HepG2 (cell line): ENCODE results near the gene ANKZF1. TPM values are rescaled to one million over a fixed set of nuclear protein-coding genes. Genes with fewer than 3 reads are reported as not detected.
"Not testable (repeated sequence)": the region's sequence is repeated elsewhere in the genome, so short reads cannot be mapped to it uniquely, and the experiment has no call there.

Source experiments
- ARID4A ChIP-seq: sonication (generic); formaldehyde crosslinking; IDR thresholded peaks from 2 replicates; pipeline ENCODE4 v1.5.0; 2020; ENCODE audit warnings: mild to moderate bottlenecking, missing genetic modification reagents, borderline replicate concordance
- FOXP1 ChIP-seq, 2 experiments: fragments of 450-650 bp in 1 of 2; IDR thresholded peaks; 2 replicates each; pipeline ENCODE4 v1.6.1; 2017 to 2018; ENCODE audit warnings: antibody characterized with exemption in 1 of 2
- GATA4 ChIP-seq: sonication (generic); IDR thresholded peaks from 2 replicates; pipeline ENCODE4 v1.6.1; 2016; ENCODE audit warnings: antibody characterized with exemption, low read depth, borderline replicate concordance
- HOMEZ ChIP-seq: IDR thresholded peaks from 2 replicates; pipeline ENCODE4 v1.6.1; 2016; ENCODE audit warnings: low read depth
- MAX ChIP-seq: IDR thresholded peaks from 2 replicates; pipeline ENCODE4 v1.6.1; 2012; ENCODE audit warnings: inconsistent platforms
- MTA1 ChIP-seq: sonication (generic); formaldehyde crosslinking; IDR thresholded peaks from 2 replicates; pipeline ENCODE4 v1.4.0; 2020; ENCODE audit warnings: missing genetic modification reagents, mild to moderate bottlenecking, borderline replicate concordance
- NFIC ChIP-seq: IDR thresholded peaks from 2 replicates; pipeline ENCODE4 v1.6.1; 2012; ENCODE audit warnings: mild to moderate bottlenecking, low read length, inconsistent platforms
- NFYC ChIP-seq: IDR thresholded peaks from 2 replicates; pipeline ENCODE4 v1.6.1; 2016; ENCODE audit warnings: missing genetic modification reagents, missing compliant biosample characterization
- POGZ ChIP-seq: sonication (generic); formaldehyde crosslinking; IDR thresholded peaks from 2 replicates; pipeline ENCODE4 v1.4.0; 2020; ENCODE audit warnings: mild to moderate bottlenecking, missing genetic modification reagents
- POLR2A ChIP-seq, 2 experiments: IDR thresholded peaks; 2 replicates each; pipeline ENCODE4 v1.6.1; 2011; ENCODE audit warnings: low read depth in 2 of 2, low read length in 2 of 2, mild to moderate bottlenecking in 1 of 2, moderate library complexity in 1 of 2; ENCODE audit not compliant: insufficient read depth in 1 of 2
- POLR2AphosphoS5 ChIP-seq: IDR thresholded peaks from 2 replicates; pipeline ENCODE4 v1.6.1; 2012; ENCODE audit warnings: low read depth, low read length
- RXRB ChIP-seq: IDR thresholded peaks from 2 replicates; pipeline ENCODE4 v1.6.1; 2016; ENCODE audit warnings: borderline replicate concordance, missing genetic modification reagents, missing compliant biosample characterization
- SAP130 ChIP-seq: IDR thresholded peaks from 2 replicates; pipeline ENCODE4 v1.6.1; 2016; ENCODE audit warnings: low read depth
- SOX13 ChIP-seq, 3 experiments: fragments of 450-650 bp in 1 of 3; sonication (generic) in 1 of 3; formaldehyde crosslinking in 1 of 3; IDR thresholded peaks in 2 of 3; conservative IDR thresholded peaks in 1 of 3; 2 replicates each; pipeline versions ENCODE4 v1.5.0 to v1.6.1; 2016 to 2020; ENCODE audit warnings: antibody characterized with exemption in 1 of 3, mild to moderate bottlenecking in 1 of 3, missing compliant biosample characterization in 1 of 3, missing genetic modification reagents in 1 of 3, moderate library complexity in 1 of 3
- TAF1 ChIP-seq: sonication (generic); formaldehyde crosslinking; IDR thresholded peaks from 2 replicates; pipeline ENCODE4 v1.4.0; 2020; ENCODE audit warnings: missing genetic modification reagents
- ZBTB38 ChIP-seq: sonication (generic); formaldehyde crosslinking; IDR thresholded peaks from 2 replicates; pipeline ENCODE4 v1.5.1; 2020; ENCODE audit warnings: mild to moderate bottlenecking, missing genetic modification reagents
- ZEB1 ChIP-seq: IDR thresholded peaks from 2 replicates; pipeline ENCODE4 v1.6.1; 2012; ENCODE audit warnings: mild to moderate bottlenecking, low read depth, inconsistent platforms; ENCODE audit not compliant: insufficient replicate concordance
- ZMYM2 ChIP-seq: sonication (generic); formaldehyde crosslinking; IDR thresholded peaks from 2 replicates; pipeline ENCODE4 v1.8.0; 2022; ENCODE audit warnings: mild to moderate bottlenecking, missing genetic modification reagents
- ZMYM4 ChIP-seq: sonication (generic); formaldehyde crosslinking; IDR thresholded peaks from 2 replicates; pipeline ENCODE4 v1.8.1; 2023; ENCODE audit warnings: mild to moderate bottlenecking, missing genetic modification reagents
- ZNF430 ChIP-seq: sonication (generic); formaldehyde crosslinking; IDR thresholded peaks from 2 replicates; pipeline ENCODE4 v1.9.0; 2021; ENCODE audit warnings: mild to moderate bottlenecking, missing genetic modification reagents
- ZNF704 ChIP-seq: sonication (generic); formaldehyde crosslinking; IDR thresholded peaks from 2 replicates; pipeline ENCODE4 v1.8.1; 2023; ENCODE audit warnings: mild to moderate bottlenecking, inconsistent platforms, moderate library complexity, missing genetic modification reagents, borderline replicate concordance
- ZNF772 ChIP-seq: sonication (generic); formaldehyde crosslinking; IDR thresholded peaks from 2 replicates; pipeline ENCODE4 v1.5.0; 2020; ENCODE audit warnings: mild to moderate bottlenecking, missing genetic modification reagents
- polyA plus RNA-seq, 8 experiments: library from polyadenylated mRNA; depleted of rRNA in 3 of 8; stranded (reverse) in 7 of 8; unstranded in 1 of 8; fragments of >200 nt; fragmentation: Illumina TruSeq in 4 of 8; extraction: Trizol in 4 of 8; gene quantifications; 2 replicates each; pipeline versions ENCODE4 v1.2.1 to v1.2.3, GENCODE V29; 2011 to 2016; ENCODE audit warnings: low read depth in 4 of 8, missing spikeins in 1 of 8, mixed read lengths in 1 of 8; ENCODE audit not compliant: insufficient read depth in 1 of 8
- total RNA-seq, 5 experiments: library from RNA; depleted of rRNA; stranded (reverse); fragments of >200 nt; fragmentation: Illumina TruSeq; extraction: Trizol; gene quantifications; 2 replicates each; pipeline ENCODE4 v1.2.3, GENCODE V29; 2016; ENCODE audit warnings: low read depth in 1 of 5

The ANKZF1 gene
- total and polyA plus RNA-seq, 2 of the 13 experiments (the other 11 are each of a cell fraction or from before 2014, with no cell fraction given) = 25.3 to 128 TPM

- 0 out of 2 replicates have a peak, but pooled peaks have one; percentile 14 for TF ChIP-seq ZNF772
- peak; percentile 68; the same call in 1 of the 2 replicates for TF ChIP-seq FOXP1 (IDR thresholded peaks at IDR 0.05)
- 0 out of 2 replicates have a peak, but pooled peaks have one; percentile 10 for TF ChIP-seq FOXP1 (CRISPR knock-in tag; IDR thresholded peaks at IDR 0.05)
- TF ChIP-seq MTA1 (CRISPR knock-in tag) = 0 out of 2 replicates have a peak, but pooled peaks have one; percentile 10
- TF ChIP-seq RXRB (CRISPR knock-in tag) = 0 out of 2 replicates have a peak, but pooled peaks have one; percentile 14
- 0 out of 2 replicates have a peak, but pooled peaks have one; percentile 32 for TF ChIP-seq ZNF430
- peak; percentile 75; the same call in 1 of the 2 replicates for TF ChIP-seq GATA4
- peak; percentile 68; the same call in 1 of the 2 replicates for TF ChIP-seq POGZ (CRISPR knock-in tag)
- TF ChIP-seq ZEB1 = peak; percentile 36
- TF ChIP-seq ZMYM4 (CRISPR knock-in tag) = peak; percentile 94
- TF ChIP-seq POLR2A (IDR thresholded peaks at IDR 0.05; ENCODE audit: insufficient read depth in 1 of 2, low read depth in 2 of 2, low read length in 2 of 2) = peak; percentile 77 to 95
- TF ChIP-seq MAX = peak; percentile 43; the same call in 1 of the 2 replicates
- peak; percentile 4; the same call in 1 of the 2 replicates for TF ChIP-seq TAF1 (CRISPR knock-in tag)
- not testable (repeated sequence) for TF ChIP-seq SOX13 (IDR thresholded peaks at IDR 0.05)
- peak in 1 of 2 experiments; percentile 45; a peak in 1 of 4 replicates for TF ChIP-seq SOX13 (CRISPR knock-in tag; conservative IDR thresholded peaks at IDR 0.05 in 1 of 2, IDR thresholded peaks at IDR 0.05 in 1 of 2)
- TF ChIP-seq ARID4A = peak; percentile 37; the same call in 1 of the 2 replicates
- TF ChIP-seq ZNF704 (CRISPR knock-in tag) = 0 out of 2 replicates have a peak, but pooled peaks have one; percentile 31
- TF ChIP-seq SAP130 (CRISPR knock-in tag) = peak; percentile 28; the same call in 1 of the 2 replicates
- TF ChIP-seq POLR2AphosphoS5 = peak; percentile 92
- TF ChIP-seq ZMYM2 (CRISPR knock-in tag) = 0 out of 2 replicates have a peak, but pooled peaks have one; percentile 60
- peak; percentile 98 for TF ChIP-seq ZBTB38
- 0 out of 2 replicates have a peak, but pooled peaks have one; percentile 49 for TF ChIP-seq NFIC
- TF ChIP-seq NFYC (CRISPR knock-in tag) = peak; percentile 81
- peak; percentile 77; the same call in 1 of the 2 replicates for TF ChIP-seq HOMEZ (CRISPR knock-in tag)
These were observed 28.9 kb upstream of the ANKZF1 start (continued) for GRCh38 chr2:219200502-219201326.
